Measurements from ENCODE around the gene MAB21L1. TPM values are rescaled to one million over a fixed set of nuclear protein-coding genes. Genes with fewer than 3 reads are reported as not detected.

The MAB21L1 gene
- total and polyA plus RNA-seq, 2 of the 8 experiments (the other 6 are each of a cell fraction or from before 2014, with no cell fraction given) = not detected

- TF ChIP-seq SP4 (IDR thresholded peaks at IDR 0.05; ENCODE audit: low read length) (no peak), SIRT6 (IDR thresholded peaks at IDR 0.05; ENCODE audit: low read length) (no peak)
These were observed 28.0 kb downstream of the MAB21L1 start (continued) for GRCh38 chr13:35448465-35448864.

Data from H1 (cell line).